ENCODE data around the gene MAMDC4. TPM values are rescaled to one million over a fixed set of nuclear protein-coding genes. Genes with fewer than 3 reads are reported as not detected.

The MAMDC4 gene
- polyA plus RNA-seq, 3 donors = 0.07 to 5.2 TPM; not detected in 1

GRCh38 chr9:136823136-136824046, 28.8 kb upstream of the MAMDC4 start:
- no peak overlapping the region for H3K4me2 ChIP-seq (replicated peaks; ENCODE audit: extremely low read depth, low read length, poor library complexity, severe bottlenecking)
- H3K27ac ChIP-seq (ENCODE audit: low read depth in 1 of 2, low read length in 2 of 2) = no peak overlapping the region
- no peak overlapping the region for H2AFZ ChIP-seq (ENCODE audit: insufficient read depth, low read depth, low read length, poor library complexity, severe bottlenecking)
- H3K27me3 Mint-ChIP-seq (ENCODE audit: low read depth in 3 of 3) = peaks cover 8 to 11% (median 10%) of the 10 kb centered on the region in 3 donors
- H3K4me3 Mint-ChIP-seq = no peak overlapping the region
- peaks cover 9% of the 10 kb centered on the region for H3K4me1 Mint-ChIP-seq
- no peak overlapping the region for H3K27ac Mint-ChIP-seq
- DNase-seq = no peak
- H3K36me3 Mint-ChIP-seq = peaks cover 36 to 66% of the 10 kb centered on the region in 2 donors
- TF ChIP-seq CTCF (IDR thresholded peaks at IDR 0.05) = no peak
- H3K4me1 ChIP-seq (ENCODE audit: control insufficient read depth in 1 of 2, insufficient read depth in 2 of 2, low read length in 2 of 2) = peaks cover 6 to 15% of the 10 kb centered on the region in 2 donors
- intact Hi-C loops (cut with micrococcal nuclease) = no loop called here
- H3K9me3 ChIP-seq (replicated peaks in 1 of 2; ENCODE audit: control insufficient read depth in 1 of 2, insufficient read depth in 1 of 2, low read length in 2 of 2) = no peaks in the 10 kb centered on the region
- H3K79me2 ChIP-seq (ENCODE audit: insufficient read depth, low read length) = peaks cover 3% of the 10 kb centered on the region
- no peak overlapping the region for H3K4me3 ChIP-seq (replicated peaks in 1 of 3; ENCODE audit: low read depth in 2 of 3, low read length in 3 of 3)
- H4K20me1 ChIP-seq (ENCODE audit: insufficient read depth, low read length) = peaks cover 50% of the 10 kb centered on the region
- H3K27me3 ChIP-seq (ENCODE audit: control insufficient read depth in 2 of 2, insufficient read depth in 2 of 2, low read length in 2 of 2) = peaks cover 0 to 7% of the 10 kb centered on the region in 2 donors
- peaks cover 0 to 2% (median 0%) of the 10 kb centered on the region in 7 donors for H3K9me3 Mint-ChIP-seq
- 98% methylated on average over 20 of the region's 30 CpGs for WGBS (ENCODE audit: insufficient coverage)
- H3K9ac ChIP-seq (ENCODE audit: insufficient read depth, low read length, poor library complexity, severe bottlenecking) = no peak overlapping the region
- peaks cover 40 to 54% of the 10 kb centered on the region in 2 donors for H3K36me3 ChIP-seq (replicated peaks in 1 of 2; ENCODE audit: control insufficient read depth in 1 of 2, insufficient read depth in 2 of 2, low read length in 2 of 2)

GRCh38 chr9:136824496-136825225, 27.5 kb upstream of the MAMDC4 start:
- Histone ChIP-seq H3K27me3 (ENCODE audit: control insufficient read depth in 2 of 2, insufficient read depth in 2 of 2, low read length in 2 of 2) (peaks cover 0 to 7% of the 10 kb centered on the region in 2 donors), H2AFZ (ENCODE audit: insufficient read depth, low read depth, low read length, poor library complexity, severe bottlenecking) (no peak overlapping the region), H3K27ac (ENCODE audit: low read depth in 1 of 2, low read length in 2 of 2) (no peak overlapping the region), H3K4me1 (ENCODE audit: control insufficient read depth in 1 of 2, insufficient read depth in 2 of 2, low read length in 2 of 2) (peaks cover 6 to 15% of the 10 kb centered on the region in 2 donors), H3K4me3 (replicated peaks in 1 of 3; ENCODE audit: low read depth in 2 of 3, low read length in 3 of 3) (no peak overlapping the region), H3K36me3 (replicated peaks in 1 of 2; ENCODE audit: control insufficient read depth in 1 of 2, insufficient read depth in 2 of 2, low read length in 2 of 2) (peaks cover 53 to 67% of the 10 kb centered on the region in 2 donors), H4K20me1 (ENCODE audit: insufficient read depth, low read length) (peaks cover 44% of the 10 kb centered on the region), H3K4me2 (replicated peaks; ENCODE audit: extremely low read depth, low read length, poor library complexity, severe bottlenecking) (no peak overlapping the region), H3K79me2 (ENCODE audit: insufficient read depth, low read length) (peaks cover 3% of the 10 kb centered on the region), H3K9ac (ENCODE audit: insufficient read depth, low read length, poor library complexity, severe bottlenecking) (no peak overlapping the region), H3K9me3 (replicated peaks in 1 of 2; ENCODE audit: control insufficient read depth in 1 of 2, insufficient read depth in 1 of 2, low read length in 2 of 2) (no peaks in the 10 kb centered on the region)
- H3K9me3 Mint-ChIP-seq = peaks cover 0 to 2% (median 0%) of the 10 kb centered on the region in 7 donors
- intact Hi-C loops (cut with micrococcal nuclease) = no loop called here
- H3K4me3 Mint-ChIP-seq = no peak overlapping the region
- peaks cover 43 to 76% of the 10 kb centered on the region in 2 donors for H3K36me3 Mint-ChIP-seq
- H3K27ac Mint-ChIP-seq = peak overlapping the region in 1 of 7 donors; percentile 25
- H3K4me1 Mint-ChIP-seq = peaks cover 9% of the 10 kb centered on the region
- no peak for TF ChIP-seq CTCF (IDR thresholded peaks at IDR 0.05)
- peaks cover 8 to 11% (median 10%) of the 10 kb centered on the region in 3 donors for H3K27me3 Mint-ChIP-seq (ENCODE audit: low read depth in 3 of 3)
- no peak for DNase-seq
- 97% methylated on average over 10 of the region's 21 CpGs for WGBS (ENCODE audit: insufficient coverage)

Measured in CD14-positive monocyte (primary cell).